Tibial artery (tissue), 4 donors: ENCODE measurements around the gene NSUN5.
"Not testable (repeated sequence)": the region's sequence is repeated elsewhere in the genome, so short reads cannot be mapped to it uniquely, and the experiment has no call there.

ENCODE experiments used
- DNase-seq, 2 donors: peaks; one replicate each; pipeline ENCODE4 v3.0.0-alpha.2; 2019
- H3K27ac ChIP-seq, 2 donors: fragments of 200-600 bp; sonication (generic) in 1 of 2; 1 replicate in 1 of 2; 2 replicates in 1 of 2; pipeline ENCODE4 v1.5.1; 2018 to 2019; ENCODE audit warnings: mild to moderate bottlenecking in 1 of 2
- H3K27me3 ChIP-seq, 2 donors: fragments of 200-600 bp; sonication (generic) in 1 of 2; one replicate each; pipeline versions ENCODE4 v1.5.1 to v1.6.0; 2016 to 2019
- H3K36me3 ChIP-seq, 3 donors: fragments of 200-600 bp; sonication (generic) in 2 of 3; one replicate each; pipeline ENCODE4 v1.5.1; 2016 to 2019; ENCODE audit warnings: mild to moderate bottlenecking in 2 of 3
- H3K4me1 ChIP-seq, 4 donors: fragments of 200-600 bp; sonication (generic) in 2 of 4; 1 replicate in 3 of 4; 2 replicates in 1 of 4; pipeline ENCODE4 v1.5.1; 2016 to 2019
- H3K4me3 ChIP-seq, 2 donors: fragments of 200-600 bp; sonication (generic) in 1 of 2; 1 replicate in 1 of 2; 2 replicates in 1 of 2; pipeline ENCODE4 v1.5.1; 2018 to 2019; ENCODE audit warnings: mild to moderate bottlenecking in 2 of 2
- H3K9me3 ChIP-seq, 3 donors: fragments of 200-600 bp; sonication (generic) in 1 of 3; one replicate each; pipeline ENCODE4 v1.5.1; 2016 to 2019
- CTCF ChIP-seq, 2 experiments: fragments of 200-600 bp in 1 of 2; fragments of 450-650 bp in 1 of 2; IDR thresholded peaks; one replicate each; pipeline ENCODE4 v1.5.1; 2017 to 2019; ENCODE audit warnings: antibody characterized with exemption in 2 of 2, mild to moderate bottlenecking in 1 of 2, moderate library complexity in 1 of 2
- intact Hi-C: fragments of 100-400 bp; cut with DNase I; formaldehyde crosslinking; loops from one replicate; pipeline ENCODE4 v1.15.0; 2023; ENCODE audit warnings: low total_unique reads

NSUN5 gene

GRCh38 chr7:73313521-73313906 is 4.9 kb upstream of the NSUN5 start:
- H3K27ac ChIP-seq = no peak overlapping the region
- H3K4me3 ChIP-seq = no peak overlapping the region
- no peak for TF ChIP-seq CTCF (IDR thresholded peaks at IDR 0.05)
- H3K27me3 ChIP-seq = no peaks in the 10 kb centered on the region
- no peak for DNase-seq
- intact Hi-C loops = no loop called here
- peaks cover 0 to 6% (median 3%) of the 10 kb centered on the region in 4 donors for H3K4me1 ChIP-seq
- no peaks in the 10 kb centered on the region for H3K9me3 ChIP-seq
- H3K36me3 ChIP-seq = no peaks in the 10 kb centered on the region

GRCh38 chr7:73312831-73313520 is 4.3 kb upstream of the NSUN5 start:
- Histone ChIP-seq H3K27ac (no peak overlapping the region), H3K4me1 (peaks cover 0 to 10% (median 5%) of the 10 kb centered on the region in 4 donors), H3K9me3 (no peaks in the 10 kb centered on the region), H3K4me3 (no peak overlapping the region), H3K36me3 (no peaks in the 10 kb centered on the region), H3K27me3 (no peaks in the 10 kb centered on the region)
- intact Hi-C loops = no loop called here
- no peak for DNase-seq
- TF ChIP-seq CTCF (IDR thresholded peaks at IDR 0.05) = no peak

GRCh38 chr7:73311421-73311820 is 2.8 kb upstream of the NSUN5 start:
- H3K9me3 ChIP-seq, H3K27ac ChIP-seq, intact Hi-C loops, H3K27me3 ChIP-seq, H3K4me3 ChIP-seq: not testable (repeated sequence)
- peaks cover 0 to 11% (median 0%) of the 10 kb centered on the region in 3 donors for H3K36me3 ChIP-seq
- peaks cover 0 to 17% (median 9%) of the 10 kb centered on the region in 4 donors for H3K4me1 ChIP-seq
- DNase-seq = peak in 1 of 2 donors; percentile 17

- TF ChIP-seq CTCF (IDR thresholded peaks at IDR 0.05) = no peak
Observed at GRCh38 chr7:73308074-73308664, 457 bp downstream of the NSUN5 start.

GRCh38 chr7:73307436-73307835 is 1.2 kb downstream of the NSUN5 start:
- H3K36me3 ChIP-seq = peaks cover 23 to 49% (median 23%) of the 10 kb centered on the region in 3 donors
- no peak for TF ChIP-seq CTCF (IDR thresholded peaks at IDR 0.05)
- H3K27me3 ChIP-seq = no peaks in the 10 kb centered on the region
- intact Hi-C loops = no loop called here
- H3K27ac ChIP-seq = no peak overlapping the region
- peak in 1 of 2 donors; percentile 37 for DNase-seq
- no peaks in the 10 kb centered on the region for H3K9me3 ChIP-seq
- peak overlapping the region in 1 of 2 donors; percentile 67 for H3K4me3 ChIP-seq
- peaks cover 0 to 17% (median 9%) of the 10 kb centered on the region in 4 donors for H3K4me1 ChIP-seq

More at GRCh38 chr7:73308074-73308664, 457 bp downstream of the NSUN5 start:
- no peaks in the 10 kb centered on the region for H3K27me3 ChIP-seq
- H3K9me3 ChIP-seq = no peaks in the 10 kb centered on the region
- H3K4me1 ChIP-seq = peaks cover 0 to 17% (median 9%) of the 10 kb centered on the region in 4 donors
- intact Hi-C loops = no loop called here
- peak overlapping the region; percentile 53 to 76 for H3K27ac ChIP-seq
- H3K4me3 ChIP-seq = peak overlapping the region; percentile 67 to 76
- peaks cover 18 to 43% (median 19%) of the 10 kb centered on the region in 3 donors for H3K36me3 ChIP-seq
- peak in 1 of 2 donors; percentile 51 for DNase-seq

- peaks cover 0 to 17% (median 9%) of the 10 kb centered on the region in 4 donors for H3K4me1 ChIP-seq
- H3K4me3 ChIP-seq, H3K27me3 ChIP-seq, intact Hi-C loops, H3K27ac ChIP-seq, H3K9me3 ChIP-seq: not testable (repeated sequence)
- peaks cover 23 to 49% (median 23%) of the 10 kb centered on the region in 3 donors for H3K36me3 ChIP-seq
- DNase-seq = peak in 1 of 2 donors; percentile 24
Observed at GRCh38 chr7:73304612-73305387, 3.8 kb downstream of the NSUN5 start.
